Naive B cell (primary cell): Measurements from ENCODE around the gene ARHGAP25. TPM values are rescaled to one million over a fixed set of nuclear protein-coding genes. Genes with fewer than 3 reads are reported as not detected.

ENCODE experiments used
- ATAC-seq, 2 donors: fragments of 150-1000 bp; cut with Tn5 transposase; 2 replicates each; pipeline ENCODE4 v1.10.0; 2021; ENCODE audit warnings: low read depth in 2 of 2, mild to moderate bottlenecking in 2 of 2, moderate library complexity in 2 of 2
- DNase-seq: peaks from one replicate; pipeline ENCODE4 v3.0.0; 2022
- H3K27ac Mint-ChIP-seq, 6 donors: one replicate each; pipeline ENCODE4 v1.8.0; 2020 to 2022; ENCODE audit warnings: mild to moderate bottlenecking in 6 of 6, mixed read lengths in 6 of 6, moderate library complexity in 5 of 6, inconsistent platforms in 2 of 6
- H3K27me3 Mint-ChIP-seq, 3 donors: one replicate each; pipeline ENCODE4 v1.8.0; 2021 to 2022; ENCODE audit warnings: mixed read lengths in 3 of 3, mild to moderate bottlenecking in 1 of 3
- H3K36me3 Mint-ChIP-seq, 2 donors: one replicate each; pipeline ENCODE4 v1.8.0; 2020 to 2022; ENCODE audit warnings: mixed read lengths in 2 of 2, inconsistent platforms in 1 of 2, mild to moderate bottlenecking in 1 of 2
- H3K4me1 Mint-ChIP-seq, 3 donors: one replicate each; pipeline ENCODE4 v1.8.0; 2020 to 2022; ENCODE audit warnings: mixed read lengths in 3 of 3, inconsistent platforms in 1 of 3, mild to moderate bottlenecking in 1 of 3, moderate library complexity in 1 of 3
- H3K4me3 Mint-ChIP-seq, 8 donors: one replicate each; pipeline ENCODE4 v1.8.0; 2020 to 2022; ENCODE audit warnings: mild to moderate bottlenecking in 8 of 8, mixed read lengths in 8 of 8, moderate library complexity in 8 of 8, inconsistent platforms in 2 of 8
- H3K9me3 Mint-ChIP-seq, 7 donors: one replicate each; pipeline ENCODE4 v1.8.0; 2020 to 2022; ENCODE audit warnings: mixed read lengths in 7 of 7, mild to moderate bottlenecking in 5 of 7, inconsistent platforms in 2 of 7, moderate library complexity in 1 of 7
- polyA plus RNA-seq, 6 donors: library from polyadenylated mRNA; unstranded; fragments of 300-500 nt; fragmentation: Illumina TruSeq; gene quantifications; one replicate each; pipeline ENCODE4 v1.2.3, GENCODE V29; 2021; ENCODE audit warnings: low read depth in 6 of 6

The ARHGAP25 gene
- polyA plus RNA-seq, result 100 to 1,000 TPM in 4 of 6 donors, 10 to 100 TPM in 2; 45.1 to 164 (median 107) TPM

DNA sequence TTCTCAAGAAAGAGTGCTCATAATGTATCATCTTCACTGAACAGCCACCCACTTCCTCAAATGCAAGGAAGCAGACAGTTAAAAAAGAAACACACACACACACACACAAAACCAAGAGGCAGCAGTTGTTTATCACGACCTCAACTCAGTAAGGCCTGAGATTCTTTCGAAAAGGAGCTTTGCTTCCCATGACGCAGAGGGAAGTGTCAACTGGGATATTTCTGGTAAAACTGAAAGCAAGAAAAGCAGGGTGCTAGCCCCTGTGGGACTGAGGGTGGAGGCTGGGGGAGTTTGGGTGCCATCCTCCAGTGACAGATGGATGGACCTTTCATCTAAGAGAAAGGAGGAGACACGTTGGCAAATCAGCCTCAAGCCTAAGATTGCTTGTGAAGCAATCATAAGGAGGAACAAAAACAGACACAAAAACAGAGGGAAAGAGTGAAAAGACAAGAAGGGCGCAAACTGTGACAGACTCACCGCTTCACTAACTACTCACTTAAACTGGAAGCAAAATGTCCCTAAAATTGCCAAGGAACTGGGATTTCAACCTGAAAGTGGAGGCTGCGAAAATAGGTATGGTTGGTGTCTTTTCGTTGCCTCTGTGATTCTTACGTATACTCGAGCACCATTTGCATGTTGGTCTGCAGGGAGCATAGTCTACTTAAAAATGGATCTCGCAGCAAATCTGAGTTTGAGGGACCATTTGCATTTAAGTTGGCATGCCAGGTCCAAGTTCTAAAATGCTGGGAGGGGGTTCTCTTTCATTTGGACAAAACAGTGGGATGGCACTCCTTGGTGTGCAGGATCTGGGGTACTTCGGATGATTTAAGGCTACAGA is at the start of gene ARHGAP25:
Gene ARHGAP25 (plus strand): TSS at position 124 of the 838 bp plus-strand sequence. CDS start 389 bp downstream, at position 513.
- Mint-ChIP-seq H3K27ac (no peak within 1 kb of the TSS), H3K9me3 (no peaks in the 10 kb centered on the region), H3K36me3 (no peaks in the 10 kb centered on the region), H3K4me3 (no peak within 1 kb of the TSS), H3K4me1 (peaks cover 42 to 47% (median 43%) of the 10 kb centered on the region in 3 donors), H3K27me3 (no peaks in the 10 kb centered on the region)
- DNase-seq, result peak; percentile 79
- peak; percentile 77 to 78 for ATAC-seq

DNA sequence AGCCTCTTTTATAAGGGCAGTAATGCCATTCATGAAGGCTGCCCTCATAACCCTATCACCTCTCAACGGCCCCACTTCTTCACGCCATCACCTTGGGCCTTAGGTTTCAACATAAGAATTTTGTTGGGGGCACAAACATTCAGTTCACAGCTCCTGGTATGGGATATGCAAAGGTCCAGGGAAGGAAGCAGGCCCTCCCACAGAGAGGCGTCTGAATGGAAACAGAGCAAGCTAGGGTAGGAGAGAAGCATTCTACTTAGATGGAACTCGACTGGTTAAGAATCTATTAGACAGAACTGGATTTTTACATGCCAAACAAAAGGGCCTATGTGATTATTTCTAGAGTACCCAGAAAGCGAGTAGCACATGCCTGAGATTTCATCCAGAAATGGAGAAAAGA is 48.4 kb upstream of the ARHGAP25 start:
- H3K36me3 Mint-ChIP-seq, result no peaks in the 10 kb centered on the region
- no peaks in the 10 kb centered on the region for H3K9me3 Mint-ChIP-seq
- no peak for DNase-seq
- H3K27me3 Mint-ChIP-seq, result no peaks in the 10 kb centered on the region
- H3K4me1 Mint-ChIP-seq, result peaks cover 17 to 33% (median 32%) of the 10 kb centered on the region in 3 donors
- ATAC-seq, result no peak
- no peak overlapping the region for H3K4me3 Mint-ChIP-seq
- H3K27ac Mint-ChIP-seq, result no peak overlapping the region

DNA sequence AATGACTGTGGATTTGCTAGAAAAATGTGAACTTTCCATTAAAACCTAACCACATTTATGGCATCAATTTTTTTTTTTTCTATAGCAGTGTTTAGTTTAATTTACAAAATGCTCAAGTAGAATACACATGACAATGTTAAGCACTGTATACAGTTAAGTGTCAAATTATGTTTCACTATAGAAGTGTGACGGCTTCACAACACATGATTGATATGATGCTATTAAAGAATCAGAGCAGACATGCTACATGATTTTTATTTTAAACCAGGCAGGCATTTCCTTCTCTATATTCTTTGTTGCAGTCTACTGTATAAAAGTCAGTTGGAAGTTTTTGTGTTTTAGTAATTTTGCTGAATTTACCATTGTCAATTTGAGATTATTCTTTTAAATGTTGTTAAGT is 47.6 kb upstream of the ARHGAP25 start:
- DNase-seq, result no peak
- no peak overlapping the region for H3K27ac Mint-ChIP-seq
- ATAC-seq, result no peak
- H3K4me1 Mint-ChIP-seq, result peaks cover 24 to 39% (median 38%) of the 10 kb centered on the region in 3 donors
- no peak overlapping the region for H3K4me3 Mint-ChIP-seq
- no peaks in the 10 kb centered on the region for H3K36me3 Mint-ChIP-seq
- no peaks in the 10 kb centered on the region for H3K9me3 Mint-ChIP-seq
- no peaks in the 10 kb centered on the region for H3K27me3 Mint-ChIP-seq

- Mint-ChIP-seq H3K4me1 (peaks cover 34 to 42% (median 37%) of the 10 kb centered on the region in 3 donors), H3K27ac (peak overlapping the region; percentile 38 to 89 (median 64)), H3K9me3 (no peaks in the 10 kb centered on the region), H3K36me3 (no peaks in the 10 kb centered on the region), H3K27me3 (no peaks in the 10 kb centered on the region), H3K4me3 (peak overlapping the region; percentile 0 to 85 (median 63))
- ATAC-seq (peak; percentile 88 to 92), DNase-seq (peak; percentile 73)
Observed at GRCh38 chr2:68689553-68690537, 44.8 kb upstream of the ARHGAP25 start.

DNA sequence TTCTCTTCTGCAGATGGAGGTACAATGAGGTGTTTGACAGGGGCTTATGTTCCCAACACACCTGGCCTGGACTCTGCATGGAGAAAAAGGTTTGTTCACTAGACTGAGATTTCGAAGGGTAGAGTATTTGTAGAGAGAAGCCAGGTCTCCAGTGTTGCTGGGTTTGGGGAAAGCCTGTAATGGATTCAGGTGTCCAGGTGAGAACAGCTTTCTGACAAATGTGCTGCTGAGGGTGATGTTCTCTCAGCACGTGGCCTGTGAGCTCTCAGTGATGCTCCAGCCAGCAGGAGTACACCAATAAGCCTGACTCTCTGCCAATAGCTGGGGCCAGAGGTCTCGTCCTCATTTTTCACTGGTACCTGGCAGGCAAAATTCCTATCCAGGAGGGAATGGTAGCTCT is 43.8 kb upstream of the ARHGAP25 start:
- no peak for ATAC-seq
- peak overlapping the region in 2 of 6 donors; percentile 32 to 89 for H3K27ac Mint-ChIP-seq
- H3K27me3 Mint-ChIP-seq, result peaks cover 0 to 3% (median 0%) of the 10 kb centered on the region in 3 donors
- DNase-seq, result no peak
- peaks cover 34 to 42% (median 37%) of the 10 kb centered on the region in 3 donors for H3K4me1 Mint-ChIP-seq
- H3K9me3 Mint-ChIP-seq, result no peaks in the 10 kb centered on the region
- H3K36me3 Mint-ChIP-seq, result no peaks in the 10 kb centered on the region
- peak overlapping the region in 4 of 8 donors; percentile 15 to 75 (median 52) for H3K4me3 Mint-ChIP-seq

- H3K9me3 Mint-ChIP-seq, result no peaks in the 10 kb centered on the region
- peak overlapping the region in 1 of 8 donors; percentile 40 for H3K4me3 Mint-ChIP-seq
- DNase-seq, result no peak
- no peak for ATAC-seq
- no peak overlapping the region for H3K27ac Mint-ChIP-seq
- H3K27me3 Mint-ChIP-seq, result peaks cover 0 to 4% (median 0%) of the 10 kb centered on the region in 3 donors
- no peaks in the 10 kb centered on the region for H3K36me3 Mint-ChIP-seq
- H3K4me1 Mint-ChIP-seq, result peaks cover 34 to 42% (median 37%) of the 10 kb centered on the region in 3 donors
Observed at GRCh38 chr2:68692511-68692910, 42.1 kb upstream of the ARHGAP25 start.

DNA sequence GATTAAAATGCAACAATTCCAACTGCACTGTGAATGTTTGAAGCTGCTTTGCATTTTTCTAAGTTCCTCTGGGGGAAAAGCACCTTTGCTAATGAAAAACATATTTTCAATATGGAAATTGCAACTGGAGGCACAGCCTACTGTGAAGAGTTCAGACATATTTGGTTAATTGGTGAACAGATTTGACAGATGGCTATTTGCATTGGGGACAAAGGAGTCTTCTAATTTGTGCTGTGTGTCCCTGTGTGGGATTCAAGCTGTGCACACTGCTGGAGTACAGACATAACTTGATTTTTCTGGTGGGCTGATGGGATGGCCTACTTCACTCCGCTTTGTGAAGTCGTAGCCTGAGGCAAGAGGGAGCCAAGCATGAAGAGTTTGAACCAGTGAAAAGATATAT is 40.7 kb upstream of the ARHGAP25 start:
- Mint-ChIP-seq H3K9me3 (no peaks in the 10 kb centered on the region), H3K4me1 (peaks cover 31 to 38% (median 34%) of the 10 kb centered on the region in 3 donors), H3K4me3 (no peak overlapping the region), H3K36me3 (no peaks in the 10 kb centered on the region), H3K27ac (no peak overlapping the region), H3K27me3 (peaks cover 0 to 4% (median 0%) of the 10 kb centered on the region in 3 donors)
- DNase-seq (no peak), ATAC-seq (no peak)

DNA sequence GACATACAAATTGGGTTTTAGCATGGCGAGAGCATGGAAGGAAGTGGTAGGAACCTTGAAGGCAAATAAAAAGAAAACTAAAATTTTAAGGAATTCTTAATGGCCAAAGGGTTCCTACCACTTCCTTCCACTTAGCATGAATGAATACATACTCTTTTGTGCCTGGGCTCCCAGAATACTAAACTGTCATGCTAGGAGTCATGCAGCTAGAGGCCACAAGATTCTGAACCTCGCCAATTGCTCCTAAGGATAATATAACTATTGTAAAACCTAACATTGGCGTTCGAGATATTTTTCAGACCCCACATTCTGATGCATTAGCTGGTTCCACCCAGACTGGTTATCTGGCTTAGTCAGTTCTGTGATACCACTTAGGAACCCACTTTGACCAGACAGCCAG is 38.6 kb upstream of the ARHGAP25 start:
- DNase-seq (no peak), ATAC-seq (no peak)
- peaks cover 0 to 3% (median 0%) of the 10 kb centered on the region in 7 donors for H3K9me3 Mint-ChIP-seq
- H3K27me3 Mint-ChIP-seq, result peaks cover 0 to 4% (median 0%) of the 10 kb centered on the region in 3 donors
- H3K36me3 Mint-ChIP-seq, result no peaks in the 10 kb centered on the region
- H3K27ac Mint-ChIP-seq, result no peak overlapping the region
- peaks cover 14 to 18% (median 16%) of the 10 kb centered on the region in 3 donors for H3K4me1 Mint-ChIP-seq
- H3K4me3 Mint-ChIP-seq, result no peak overlapping the region

- ATAC-seq, result no peak
Observed at GRCh38 chr2:68696554-68696953, 38.1 kb upstream of the ARHGAP25 start.

GRCh38 chr2:68698567-68699377 is 35.8 kb upstream of the ARHGAP25 start:
- no peak overlapping the region for H3K4me3 Mint-ChIP-seq
- H3K9me3 Mint-ChIP-seq, result peaks cover 0 to 3% (median 0%) of the 10 kb centered on the region in 7 donors
- no peak for ATAC-seq
- H3K27ac Mint-ChIP-seq, result no peak overlapping the region
- no peaks in the 10 kb centered on the region for H3K36me3 Mint-ChIP-seq
- no peak for DNase-seq
- H3K4me1 Mint-ChIP-seq, result no peaks in the 10 kb centered on the region
- H3K27me3 Mint-ChIP-seq, result peaks cover 0 to 4% (median 0%) of the 10 kb centered on the region in 3 donors

More at GRCh38 chr2:68696554-68696953, 38.1 kb upstream of the ARHGAP25 start:
- Mint-ChIP-seq H3K4me3 (no peak overlapping the region), H3K27ac (no peak overlapping the region), H3K4me1 (peaks cover 10 to 15% (median 14%) of the 10 kb centered on the region in 3 donors), H3K27me3 (peaks cover 0 to 4% (median 0%) of the 10 kb centered on the region in 3 donors), H3K9me3 (peaks cover 0 to 3% (median 0%) of the 10 kb centered on the region in 7 donors), H3K36me3 (no peaks in the 10 kb centered on the region)
- no peak for DNase-seq

DNA sequence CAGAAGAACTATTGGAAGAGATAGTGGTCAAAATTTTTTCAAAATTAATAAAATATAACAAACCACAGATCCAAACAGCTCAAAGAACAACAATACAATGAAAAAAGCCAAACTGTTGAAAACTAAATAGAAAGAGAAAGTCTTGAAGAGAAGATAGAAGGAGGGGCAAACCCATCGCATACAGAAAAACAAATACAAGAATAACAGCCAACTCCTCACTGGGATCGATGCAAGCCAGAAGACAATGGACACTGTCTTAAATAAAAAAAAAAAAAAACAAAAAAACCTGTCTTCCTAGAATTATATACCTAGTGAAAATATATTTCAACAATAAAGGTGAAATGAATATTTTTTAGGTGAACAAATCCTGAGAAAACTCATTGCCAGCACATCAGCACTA is 34.1 kb upstream of the ARHGAP25 start:
- no peak for ATAC-seq
- H3K27ac Mint-ChIP-seq, result peak overlapping the region in 1 of 6 donors; percentile 39
- no peak for DNase-seq
- H3K27me3 Mint-ChIP-seq, result peaks cover 0 to 3% (median 0%) of the 10 kb centered on the region in 3 donors
- H3K36me3 Mint-ChIP-seq, result no peaks in the 10 kb centered on the region
- H3K4me1 Mint-ChIP-seq, result no peaks in the 10 kb centered on the region
- no peak overlapping the region for H3K4me3 Mint-ChIP-seq
- peaks cover 0 to 3% (median 0%) of the 10 kb centered on the region in 7 donors for H3K9me3 Mint-ChIP-seq

DNA sequence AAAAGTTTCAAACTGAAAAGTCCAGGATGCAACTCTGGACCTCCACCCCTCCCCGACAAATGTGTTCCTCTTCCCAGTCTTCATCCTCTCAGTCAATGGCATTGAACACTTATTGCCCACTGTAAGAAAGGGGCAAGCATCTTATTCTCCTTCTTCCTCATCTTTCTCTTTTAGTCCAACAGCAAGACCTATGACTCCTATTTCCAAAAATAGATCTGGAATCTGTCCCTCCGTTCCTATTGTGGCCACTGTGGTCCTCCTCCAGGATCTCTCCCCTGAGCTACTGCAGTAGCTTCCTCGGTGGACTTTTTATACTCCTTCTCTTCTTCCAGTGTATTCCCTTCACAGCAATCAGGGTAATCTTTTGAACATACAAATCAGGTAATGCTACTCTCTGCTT is 28.0 kb upstream of the ARHGAP25 start:
- no peaks in the 10 kb centered on the region for H3K27me3 Mint-ChIP-seq
- H3K4me1 Mint-ChIP-seq, result peaks cover 10 to 14% (median 12%) of the 10 kb centered on the region in 3 donors
- ATAC-seq (no peak), DNase-seq (no peak)
- H3K9me3 Mint-ChIP-seq, result no peaks in the 10 kb centered on the region
- no peak overlapping the region for H3K27ac Mint-ChIP-seq
- no peaks in the 10 kb centered on the region for H3K36me3 Mint-ChIP-seq
- H3K4me3 Mint-ChIP-seq, result no peak overlapping the region
